Stimulated activated CD8-positive, alpha-beta memory T cell treated with anti-CD3 and anti-CD28 coated beads, Interleukin-12 subunit alpha, Interleukin-12 subunit beta, amount 100 ng/mL, for 4 hours (primary cell): ENCODE results near the gene FDX1.

Experiments used
- DNase-seq: peaks from one replicate; pipeline ENCODE4 v3.0.0-alpha.2; 2020; ENCODE audit warnings: low read depth

Gene FDX1

GRCh38 chr11:110508786-110509185 is 79.0 kb downstream of the FDX1 start:
- DNase-seq: no peak

- DNase-seq: no peak
Measured at GRCh38 chr11:110509472-110509871, 79.7 kb downstream of the FDX1 start.

GRCh38 chr11:110512026-110512425 is 82.3 kb downstream of the FDX1 start:
- no peak for DNase-seq

GRCh38 chr11:110513259-110513801 is 83.6 kb downstream of the FDX1 start:
- no peak for DNase-seq

- DNase-seq: no peak
Measured at GRCh38 chr11:110513846-110514437, 84.2 kb downstream of the FDX1 start.
